Activated CD4-positive, alpha-beta T cell treated with anti-CD3 and anti-CD28 coated beads, Interleukin-2, Interleukin-4, amounts not matched to agents 100 ng/mL and 50 ng/mL, durations not matched to agents 16 hours and 8 hours (primary cell): ENCODE measurements around the gene LGALS9.
A peak's percentile ranks its signal among the peaks of the same experiment; 100 is the strongest.
"Not testable (repeated sequence)": the region's sequence is repeated elsewhere in the genome, so short reads cannot be mapped to it uniquely, and the experiment has no call there.

ENCODE experiments used
- DNase-seq: peaks from one replicate; pipeline ENCODE4 v3.0.0-alpha.2; 2020; ENCODE audit warnings: low spot score

Gene LGALS9

DNA sequence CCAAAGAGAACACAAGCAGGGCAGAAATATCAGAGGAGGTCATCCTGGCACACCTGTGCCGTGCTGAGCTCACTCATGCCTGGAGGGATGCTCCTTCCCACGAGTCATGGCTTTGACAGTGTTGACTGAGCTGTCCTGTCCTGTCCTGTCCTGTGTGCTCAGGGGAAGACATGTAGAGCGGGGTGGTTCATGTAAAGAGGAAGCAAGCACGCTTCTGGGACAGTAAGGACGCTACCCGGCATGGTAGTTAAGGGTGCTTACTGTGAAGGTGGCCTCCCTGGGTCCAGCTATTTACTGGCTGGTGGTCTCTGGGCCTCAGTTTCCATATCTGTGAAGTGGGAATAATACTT, 398 bp downstream of the LGALS9 start:
- DNase-seq: no peak

DNA sequence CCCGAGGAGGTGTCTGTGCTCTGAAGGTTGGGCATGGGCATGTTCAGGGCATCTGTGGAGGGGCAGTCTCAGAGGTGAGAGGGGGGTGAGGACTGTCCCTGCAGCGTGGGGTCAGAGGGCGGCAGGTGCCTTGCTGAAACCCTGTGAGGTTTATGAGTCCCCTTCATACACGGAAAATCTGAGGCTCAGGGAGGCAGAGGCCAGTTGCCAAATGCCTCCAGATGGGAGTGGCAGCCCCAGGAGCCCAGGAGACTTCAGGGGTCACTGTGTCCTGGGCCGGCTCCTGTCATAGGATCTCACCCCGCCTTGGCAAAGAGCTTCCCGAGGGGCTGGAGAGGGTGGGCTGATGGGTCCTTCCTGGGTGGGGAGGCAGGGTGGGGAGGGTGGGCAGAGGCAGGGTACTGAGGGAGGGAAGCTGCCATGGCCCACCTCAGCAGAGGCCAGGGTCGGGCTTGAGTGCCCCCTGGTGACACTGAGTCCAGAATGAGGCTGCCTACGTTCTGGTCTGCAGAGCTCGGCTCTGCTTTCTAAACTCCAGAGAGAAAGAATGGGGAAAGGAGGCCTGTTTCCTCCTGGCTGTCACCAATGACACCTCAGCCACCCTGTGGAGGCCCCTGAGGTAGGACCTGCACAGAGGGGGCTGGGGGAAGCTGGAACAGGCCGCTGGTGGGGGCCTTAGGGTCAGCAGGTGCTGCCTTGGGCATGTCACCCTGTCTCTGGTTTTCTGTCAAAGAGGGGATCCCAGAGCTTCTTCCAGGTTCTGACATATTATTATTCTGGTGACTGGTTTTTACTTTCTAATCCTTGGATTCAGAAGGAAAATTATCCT, 1.1 kb downstream of the LGALS9 start:
- no peak for DNase-seq

DNA sequence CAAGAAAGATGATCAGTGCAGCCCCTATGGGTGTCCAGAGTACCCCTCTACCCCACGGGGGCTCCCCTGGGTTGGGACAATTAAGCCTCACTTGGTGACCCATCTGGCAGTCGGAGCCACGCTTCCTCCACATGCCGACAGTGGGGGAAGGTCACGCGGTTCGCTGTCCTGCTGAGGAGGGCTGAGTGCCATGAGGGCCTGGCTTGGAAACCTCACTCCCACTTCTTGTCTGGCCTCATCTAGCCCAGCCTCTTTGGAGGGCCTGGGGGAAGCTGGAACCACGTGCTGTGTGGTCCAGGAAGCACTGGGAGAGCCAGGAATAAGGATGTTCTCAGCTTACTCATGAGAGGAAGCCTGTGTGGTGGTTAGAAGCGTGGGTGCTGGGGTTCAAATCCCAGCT, 1.8 kb downstream of the LGALS9 start:
- not testable (repeated sequence) for DNase-seq

DNA sequence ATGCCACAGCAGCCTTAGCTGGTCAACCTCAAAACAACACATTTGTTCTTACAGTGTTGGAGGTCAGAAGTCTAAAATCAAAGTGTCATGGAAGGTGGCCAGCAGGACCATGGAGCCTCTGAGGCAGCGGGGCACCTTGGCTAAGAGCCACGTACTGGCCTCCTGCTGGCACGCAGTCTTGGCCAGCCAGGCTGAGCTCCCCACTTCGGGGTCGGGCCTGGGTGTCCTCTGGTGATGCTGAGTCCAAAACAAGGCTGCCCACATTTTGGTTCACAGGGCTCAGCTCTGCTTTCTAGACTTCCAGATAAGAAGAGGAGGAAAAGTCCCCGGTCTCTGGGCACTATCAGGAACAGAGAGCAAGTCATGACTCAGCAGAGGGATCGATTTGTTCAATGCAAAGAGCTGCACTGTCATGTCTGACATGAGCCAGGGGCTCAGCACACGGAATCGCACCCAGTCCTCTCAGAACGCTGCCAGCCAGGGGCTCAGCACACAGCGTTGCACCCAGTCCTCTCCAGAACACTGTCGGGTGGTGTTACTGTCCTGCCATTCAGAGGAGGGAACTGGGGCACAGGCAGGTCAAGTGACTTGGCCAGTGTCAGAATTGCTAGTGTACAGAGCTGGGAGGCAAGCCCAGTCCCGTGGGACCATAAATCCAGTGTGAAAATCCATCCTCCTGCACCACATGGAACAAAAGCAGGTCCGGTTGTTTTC, 2.5 kb downstream of the LGALS9 start:
- no peak for DNase-seq

DNA sequence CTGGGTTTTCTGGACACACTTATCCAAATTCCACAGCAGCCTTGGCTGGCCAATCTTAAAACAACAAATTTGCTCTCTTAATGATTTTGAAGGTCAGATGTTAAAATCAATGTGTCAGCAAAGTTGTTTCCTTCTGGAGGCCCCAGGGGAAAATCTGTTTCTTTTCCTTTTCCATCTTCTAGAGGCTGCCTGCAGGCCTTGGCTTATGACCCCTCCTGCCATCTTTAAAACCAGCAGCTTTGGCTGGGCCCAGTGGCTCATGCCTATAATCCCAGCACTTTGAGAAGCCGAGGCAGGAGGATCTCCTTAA, 3.0 kb downstream of the LGALS9 start:
- no peak for DNase-seq

DNA sequence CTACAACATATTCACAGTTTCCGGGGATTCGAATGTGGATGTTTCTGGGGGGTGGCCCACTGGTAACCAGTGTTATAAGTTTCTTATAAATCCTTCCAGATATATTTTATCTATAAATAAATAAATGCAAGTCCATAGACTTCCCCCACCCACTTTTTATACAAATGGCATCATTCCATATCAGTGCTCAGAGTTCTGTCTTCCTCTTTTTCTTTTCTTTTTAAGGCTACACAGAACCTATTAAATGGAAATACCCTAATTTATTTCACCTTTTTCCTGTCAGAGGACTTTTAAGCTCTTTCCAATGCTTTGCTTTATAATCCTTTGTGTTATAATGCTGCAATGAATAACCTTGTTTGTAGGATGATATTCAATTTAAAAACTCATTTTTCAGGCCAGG, 3.8 kb downstream of the LGALS9 start:
- no peak for DNase-seq

DNA sequence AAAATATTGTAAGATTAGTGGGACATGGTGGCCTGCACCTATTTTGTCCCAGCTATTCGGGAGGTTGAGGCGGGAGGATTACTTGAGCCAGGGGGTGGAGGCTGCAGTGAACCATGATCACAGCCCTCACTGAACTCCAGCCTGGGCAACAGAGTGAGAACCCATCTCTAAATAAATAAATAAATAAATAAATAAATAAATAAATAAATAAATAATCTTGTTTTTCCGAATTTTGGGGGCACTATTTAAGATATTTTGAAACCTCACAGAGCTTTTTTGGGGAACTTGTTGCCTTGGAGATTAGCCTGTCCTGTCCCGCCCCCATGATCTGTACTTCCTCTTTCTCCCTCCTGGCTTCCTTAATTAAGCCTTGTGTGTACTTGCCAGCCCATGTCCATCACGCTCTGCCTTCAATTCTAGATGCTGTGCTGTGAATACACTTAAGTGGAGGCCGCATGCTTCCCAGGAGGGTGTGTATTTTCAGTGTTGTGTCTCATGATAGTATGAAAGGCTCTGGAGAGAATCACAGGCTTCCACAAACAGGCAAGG, 4.4 kb downstream of the LGALS9 start:
- DNase-seq: no peak

DNA sequence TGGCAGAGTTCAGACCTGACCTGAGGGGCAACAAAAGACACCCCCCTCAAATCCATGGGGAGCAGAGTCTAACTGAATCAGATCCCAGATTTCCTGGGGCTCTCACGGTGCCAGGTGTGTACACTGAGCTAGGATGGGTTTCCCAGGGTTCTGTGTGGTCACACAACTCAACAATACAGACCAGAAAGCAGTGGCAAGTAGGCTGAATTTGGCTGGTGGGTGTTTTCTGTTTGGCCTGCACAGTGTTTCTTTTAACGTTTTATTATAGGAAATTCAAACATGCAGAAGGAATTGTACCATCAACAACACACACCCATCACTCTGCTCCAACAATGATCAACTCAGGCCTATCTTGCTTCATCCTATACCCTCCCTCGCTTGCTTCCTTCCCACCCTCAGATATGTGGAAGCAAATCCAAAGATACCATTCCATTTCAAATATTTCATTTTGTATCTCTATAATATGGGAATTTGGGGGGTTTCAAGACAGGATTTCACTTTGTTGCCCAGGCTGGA, 5.1 kb downstream of the LGALS9 start:
- DNase-seq: not testable (repeated sequence)

DNA sequence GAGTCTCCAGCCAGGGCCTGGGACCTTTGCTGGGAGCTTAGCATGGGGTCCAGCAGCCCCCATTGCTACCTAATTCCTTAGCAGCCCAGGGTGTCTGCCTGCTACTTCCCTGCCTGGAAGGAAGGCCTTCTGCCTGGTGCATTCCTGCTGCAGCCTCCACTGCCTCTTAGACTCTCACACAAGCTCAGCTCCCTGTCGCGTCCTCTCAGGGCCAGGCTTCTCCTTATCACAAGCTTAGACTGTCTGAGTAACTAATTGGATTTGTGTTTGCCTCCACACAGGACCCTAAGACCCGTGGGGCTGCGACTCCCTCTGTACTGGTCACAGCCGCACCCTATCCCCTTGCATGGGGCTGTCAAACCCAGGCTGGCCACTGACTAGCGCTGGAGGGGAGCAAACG, 6.8 kb downstream of the LGALS9 start:
- DNase-seq: not testable (repeated sequence)

DNA sequence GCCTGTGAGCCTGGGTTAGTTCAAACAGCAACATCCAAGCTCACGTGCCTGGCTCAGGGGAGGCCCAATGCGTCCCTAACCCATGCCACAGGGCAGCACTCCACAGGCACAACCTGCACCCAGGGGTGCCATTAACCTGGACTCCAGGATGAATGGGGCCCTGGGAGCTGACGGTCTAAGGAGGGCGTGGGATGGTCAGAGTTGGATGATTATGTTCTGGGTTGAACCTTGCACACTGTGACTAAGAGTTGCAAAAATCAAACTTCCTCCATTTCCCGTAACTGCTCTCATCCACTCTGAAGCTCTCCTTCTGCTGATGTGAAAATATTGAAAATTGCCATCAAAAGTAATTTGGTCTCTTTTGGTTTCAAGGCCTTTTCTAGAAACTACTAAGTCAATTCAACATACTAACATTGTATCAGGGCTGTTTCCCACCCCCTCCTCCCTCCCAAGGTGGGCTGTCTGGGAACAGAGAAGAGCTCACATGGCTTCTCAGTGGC, 7.5 kb downstream of the LGALS9 start:
- DNase-seq: not testable (repeated sequence)

DNA sequence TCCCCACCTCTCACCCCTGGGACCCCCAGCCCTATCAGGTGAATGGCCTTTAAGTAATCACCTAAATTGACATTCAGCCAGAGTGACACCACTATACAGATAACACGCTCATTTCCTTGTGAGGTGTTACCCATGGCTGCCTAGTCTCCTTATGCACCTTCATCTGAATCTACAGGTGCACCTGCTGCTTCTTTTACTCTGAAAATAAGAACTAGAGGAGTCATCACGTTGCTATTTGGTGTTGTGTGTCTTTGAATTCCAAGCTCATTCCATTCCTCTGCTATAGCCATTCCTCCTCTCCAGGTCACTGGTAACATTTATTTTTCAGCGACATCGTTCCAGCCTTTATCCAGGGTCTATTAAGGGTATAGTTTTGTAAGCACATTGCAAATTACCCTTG, 9.8 kb downstream of the LGALS9 start:
- DNase-seq: no peak

DNA sequence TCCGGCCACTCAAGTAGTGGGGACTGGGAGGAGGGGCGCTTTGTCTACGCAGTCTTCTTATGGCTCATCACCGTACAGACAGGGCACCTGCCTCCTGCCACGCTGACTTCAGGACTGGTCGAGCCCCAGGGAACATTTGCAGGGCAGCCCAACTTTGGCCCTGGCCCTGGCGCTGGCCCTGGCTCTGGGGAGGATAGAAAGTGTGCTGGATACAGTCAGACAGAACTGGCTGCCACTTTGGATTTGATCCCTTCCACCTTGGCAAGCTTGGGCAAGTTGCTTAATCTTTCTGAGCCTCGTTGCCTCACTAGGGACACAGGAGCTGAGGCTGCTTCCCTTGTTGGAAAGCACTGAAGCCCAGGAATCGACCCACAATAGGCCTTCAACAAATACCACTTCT, 13.6 kb downstream of the LGALS9 start:
- DNase-seq: no peak

DNA sequence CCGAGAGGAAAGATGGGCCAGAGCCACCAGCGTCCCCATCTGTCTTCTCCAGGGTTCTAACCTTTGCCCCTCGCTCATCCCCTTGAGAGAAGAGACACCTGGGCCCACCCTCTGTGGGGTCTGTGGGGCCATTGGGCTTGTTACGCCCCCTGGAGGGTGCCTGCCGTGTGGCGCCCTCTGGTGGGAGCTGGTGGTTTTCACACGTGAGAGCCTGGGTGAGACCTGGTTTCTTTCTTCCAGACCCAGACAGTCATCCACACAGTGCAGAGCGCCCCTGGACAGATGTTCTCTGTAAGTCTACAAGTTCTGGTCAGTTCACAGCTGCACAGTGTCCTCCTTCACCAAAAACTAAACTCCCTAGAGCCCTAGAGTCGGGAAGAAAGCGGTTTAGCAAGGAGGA, 14.6 kb downstream of the LGALS9 start:
- DNase-seq: not testable (repeated sequence)

DNA sequence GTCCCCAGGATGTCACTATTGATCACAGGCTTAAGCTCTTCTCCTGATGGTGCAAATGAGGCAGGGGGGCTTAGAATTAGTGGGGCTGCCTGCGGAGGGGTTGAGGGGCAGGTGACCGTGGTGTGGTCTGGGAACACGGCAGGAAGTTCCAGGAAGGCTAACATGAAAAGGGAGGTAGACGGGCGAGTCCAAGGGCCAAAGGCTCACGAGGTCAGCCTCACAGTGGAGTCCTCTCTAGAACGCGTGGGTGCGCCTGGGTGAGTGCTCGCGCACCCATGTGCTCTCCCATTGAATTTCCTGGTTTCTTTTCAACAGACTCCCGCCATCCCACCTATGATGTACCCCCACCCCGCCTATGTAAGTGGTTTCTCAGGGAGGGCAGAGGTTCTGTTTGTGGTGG, 15.2 kb downstream of the LGALS9 start:
- no peak for DNase-seq

DNA sequence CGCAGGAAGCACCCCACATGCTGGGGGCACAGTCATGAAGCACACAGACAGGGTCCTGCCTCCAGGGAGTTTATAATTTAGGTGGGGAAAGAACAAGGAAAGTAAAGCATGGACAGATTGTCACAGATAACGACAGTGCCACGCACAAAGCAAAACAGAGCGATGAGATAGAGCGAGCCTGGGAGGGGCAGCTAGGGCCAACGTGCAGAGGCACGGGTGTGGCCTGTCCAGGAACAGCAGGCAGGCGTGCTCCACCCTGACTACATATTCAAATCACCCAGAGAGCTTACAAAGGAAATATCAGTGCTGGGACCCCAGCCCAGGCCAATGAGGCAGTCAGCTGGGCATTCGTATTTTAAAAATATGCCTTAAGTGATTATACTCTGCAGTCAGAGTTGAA, 16.8 kb downstream of the LGALS9 start:
- no peak for DNase-seq

DNA sequence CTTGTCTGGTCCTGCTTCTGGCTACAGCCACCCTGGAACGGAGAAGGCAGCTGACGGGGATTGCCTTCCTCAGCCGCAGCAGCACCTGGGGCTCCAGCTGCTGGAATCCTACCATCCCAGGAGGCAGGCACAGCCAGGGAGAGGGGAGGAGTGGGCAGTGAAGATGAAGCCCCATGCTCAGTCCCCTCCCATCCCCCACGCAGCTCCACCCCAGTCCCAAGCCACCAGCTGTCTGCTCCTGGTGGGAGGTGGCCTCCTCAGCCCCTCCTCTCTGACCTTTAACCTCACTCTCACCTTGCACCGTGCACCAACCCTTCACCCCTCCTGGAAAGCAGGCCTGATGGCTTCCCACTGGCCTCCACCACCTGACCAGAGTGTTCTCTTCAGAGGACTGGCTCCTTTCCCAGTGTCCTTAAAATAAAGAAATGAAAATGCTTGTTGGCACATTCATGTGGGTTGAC, 18.2 kb downstream of the LGALS9 start:
- not testable (repeated sequence) for DNase-seq

DNA sequence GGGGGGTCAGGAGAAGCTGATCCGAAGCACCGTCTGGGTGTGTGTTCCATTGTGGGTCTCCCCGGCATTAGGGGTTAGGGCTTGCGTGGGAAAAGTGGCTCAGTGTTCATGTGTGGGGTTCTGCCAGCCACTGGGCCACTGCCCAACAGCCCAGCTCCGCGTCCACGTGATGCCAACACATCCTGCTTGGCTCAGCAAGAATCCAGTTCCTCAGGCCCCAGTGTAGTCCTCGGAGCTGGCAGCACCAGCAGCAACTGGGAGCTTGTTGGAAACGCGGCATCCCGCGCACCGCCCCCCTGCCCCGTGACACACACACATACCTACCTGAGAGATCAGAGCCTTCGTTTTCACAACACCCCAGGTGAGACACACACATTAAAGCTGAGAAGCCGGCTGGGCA, 18.9 kb downstream of the LGALS9 start:
- DNase-seq: no peak

DNA sequence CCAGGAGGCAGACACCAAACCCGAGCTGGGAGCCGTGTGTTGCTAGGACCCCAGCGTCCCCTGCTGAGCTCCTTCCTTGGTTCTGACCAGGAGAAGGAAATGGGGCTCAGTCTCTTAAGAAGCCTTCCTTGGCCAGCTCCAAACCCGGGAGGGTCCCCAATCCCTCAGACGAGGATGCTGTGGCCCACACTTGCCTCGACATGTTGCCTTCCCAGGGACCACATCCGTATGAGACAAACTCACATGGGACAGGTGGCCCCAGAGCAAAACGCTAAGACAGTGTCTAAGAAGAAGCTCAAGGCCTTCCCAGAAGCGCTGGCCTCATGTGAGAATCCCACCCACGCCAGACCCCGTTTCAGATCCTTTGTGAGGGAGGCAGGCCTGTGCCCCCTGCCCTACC, 19.8 kb downstream of the LGALS9 start:
- no peak for DNase-seq

DNA sequence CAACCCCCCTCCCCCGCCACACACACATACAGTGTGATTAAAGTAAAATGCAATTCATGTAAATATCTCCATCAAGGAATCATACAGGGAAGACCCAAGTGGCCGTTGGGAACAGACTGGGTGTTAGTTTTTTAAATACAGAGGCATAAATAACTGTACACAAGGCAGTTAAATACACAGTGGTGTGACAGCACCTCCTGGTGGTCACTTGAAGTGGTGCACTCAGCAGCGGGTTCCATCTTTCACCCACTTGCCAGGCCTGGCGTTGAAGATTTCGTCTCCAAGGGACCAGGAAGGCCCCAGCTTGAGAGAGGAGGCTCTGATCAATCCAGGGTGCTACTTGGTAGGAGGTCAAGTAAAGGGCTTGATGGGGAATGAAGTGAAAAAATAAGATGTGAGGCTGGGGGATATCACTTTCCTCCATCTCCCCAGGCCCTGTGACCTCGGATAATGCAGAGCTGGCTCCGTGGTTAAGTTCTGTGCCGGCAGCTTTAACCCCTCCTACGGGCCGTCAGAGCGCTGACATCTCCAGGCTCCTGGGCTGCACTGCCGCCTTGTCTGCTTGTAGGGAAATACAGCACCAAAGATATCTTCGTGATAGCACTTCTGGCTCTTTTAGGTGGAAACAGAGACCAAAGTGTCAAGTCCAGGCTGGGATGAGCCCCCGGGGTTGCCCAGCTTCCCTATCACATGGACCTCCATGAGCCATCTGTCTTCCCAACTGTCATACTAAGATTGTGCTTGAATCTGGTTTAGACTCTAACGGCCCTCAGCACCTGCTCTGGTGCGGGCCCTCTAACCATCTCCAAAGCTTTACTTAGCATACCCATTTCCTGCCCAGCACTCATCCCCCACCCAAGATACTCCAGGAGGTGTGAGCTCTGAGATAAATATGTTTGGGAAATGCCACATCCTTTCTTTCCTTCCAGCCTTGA, 20.7 kb downstream of the LGALS9 start:
- DNase-seq: peak; percentile 70

DNA sequence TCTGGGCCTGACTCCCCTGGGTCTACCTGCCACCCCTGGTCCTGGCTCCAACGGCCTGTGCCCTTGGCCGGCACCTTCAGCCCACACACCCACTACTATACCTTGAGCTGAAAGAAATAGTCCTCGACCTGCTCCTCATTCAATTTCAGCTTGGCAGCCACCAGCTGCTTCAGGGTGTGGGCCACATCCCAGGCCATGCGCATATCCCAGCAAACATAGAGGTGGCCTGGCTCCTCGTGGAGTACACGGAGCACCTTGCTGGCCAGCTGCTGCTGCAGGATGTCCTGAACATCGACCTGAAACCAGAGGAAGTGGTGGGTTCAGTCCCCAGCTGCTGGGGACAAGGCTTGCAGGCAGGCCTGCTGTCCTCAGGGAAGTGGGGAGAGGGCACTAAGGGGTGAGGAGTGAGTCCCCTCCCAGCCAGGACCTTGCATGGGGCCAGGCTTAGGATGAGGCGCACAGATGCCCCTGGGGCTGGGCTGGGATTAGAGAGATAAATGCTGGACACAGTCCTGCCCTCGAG, 22.5 kb downstream of the LGALS9 start:
- DNase-seq: not testable (repeated sequence)

DNA sequence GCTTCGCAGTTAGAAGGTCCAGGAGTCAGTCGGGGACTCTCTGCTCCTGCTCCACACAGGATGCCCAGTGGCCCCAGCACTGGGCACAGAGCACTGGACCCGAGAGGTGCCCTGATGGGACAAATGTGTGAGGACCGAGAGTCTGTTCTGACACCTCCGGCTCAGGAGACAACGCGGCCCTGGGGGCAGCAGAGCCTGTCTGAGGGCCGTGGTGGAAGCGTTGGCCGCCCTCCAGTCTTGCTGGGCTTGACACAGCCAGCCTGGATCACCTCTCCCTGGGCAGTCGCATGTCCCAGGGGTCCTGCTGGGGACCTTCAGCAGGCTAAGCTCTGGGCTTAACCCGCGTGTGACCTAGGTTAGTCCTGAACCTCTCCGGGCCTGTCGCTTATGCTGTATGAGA, 23.1 kb downstream of the LGALS9 start:
- no peak for DNase-seq
